Measurements from ENCODE around the gene RELN.
"Not testable (repeated sequence)": the region's sequence is repeated elsewhere in the genome, so short reads cannot be mapped to it uniquely, and the experiment has no call there.

Gene RELN

DNA sequence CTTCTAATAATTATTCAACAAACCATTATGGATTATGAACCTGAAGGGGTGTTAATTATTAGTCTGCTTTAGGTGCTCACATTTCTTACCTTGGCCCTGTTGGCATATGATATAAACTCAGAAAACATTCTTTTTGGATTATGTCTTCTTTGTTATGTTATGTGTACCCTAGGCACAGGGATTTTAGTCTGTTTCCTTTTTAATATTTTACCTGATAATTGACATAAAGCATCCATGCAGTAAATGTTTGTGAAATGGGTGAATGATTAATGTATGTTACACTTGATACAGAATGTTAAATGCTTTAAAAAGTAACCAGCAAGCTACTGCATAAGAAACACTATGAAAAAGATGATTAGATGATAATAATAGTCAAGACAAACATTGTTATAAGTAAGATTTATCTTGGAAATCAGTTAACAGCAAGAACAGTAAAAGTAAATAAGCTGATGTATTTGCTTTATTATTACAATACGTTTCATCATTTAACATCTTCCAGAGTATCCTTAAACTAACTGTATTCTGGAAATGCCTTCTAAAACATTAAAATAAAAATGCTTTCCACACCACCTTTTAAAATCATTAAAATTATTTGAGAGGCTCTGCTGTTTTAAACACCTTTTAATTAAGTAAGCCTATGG is 204.7 kb downstream of the RELN start:
- no peak for DNase-seq (ENCODE audit: low spot score)

- DNase-seq (ENCODE audit: low spot score) = no peak
Measured at GRCh38 chr7:103781409-103781808, 208.0 kb downstream of the RELN start.

- DNase-seq (ENCODE audit: low spot score) = not testable (repeated sequence)
Measured at GRCh38 chr7:103780561-103780960, 208.9 kb downstream of the RELN start.

- DNase-seq (ENCODE audit: low spot score) = no peak
Measured at GRCh38 chr7:103777440-103777839, 212.0 kb downstream of the RELN start.

GRCh38 chr7:103773726-103774125 is 215.7 kb downstream of the RELN start:
- DNase-seq (ENCODE audit: low spot score) = no peak

GRCh38 chr7:103772171-103772773 is 217.2 kb downstream of the RELN start:
- no peak for DNase-seq (ENCODE audit: low spot score)

DNA sequence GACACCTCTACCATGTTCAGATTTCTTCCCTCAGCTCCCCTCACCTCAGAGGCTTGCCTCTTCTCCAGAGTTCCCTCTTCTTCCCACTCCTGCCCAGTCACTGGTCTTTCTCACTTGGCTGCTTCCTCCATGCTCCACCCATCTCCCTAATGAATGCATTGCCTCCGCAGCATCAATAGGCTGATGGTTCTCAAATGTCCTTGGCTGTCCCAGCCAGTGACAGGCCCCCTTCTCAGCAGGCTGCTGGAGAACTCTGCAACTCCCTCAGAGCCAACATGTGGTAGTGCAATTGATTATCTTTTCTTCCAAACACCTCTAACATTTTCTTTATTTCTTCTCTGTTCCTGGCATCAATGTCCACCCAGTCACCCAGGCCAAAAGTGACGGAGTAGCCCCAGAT is 218.2 kb downstream of the RELN start:
- DNase-seq (ENCODE audit: low spot score) = no peak

DNA sequence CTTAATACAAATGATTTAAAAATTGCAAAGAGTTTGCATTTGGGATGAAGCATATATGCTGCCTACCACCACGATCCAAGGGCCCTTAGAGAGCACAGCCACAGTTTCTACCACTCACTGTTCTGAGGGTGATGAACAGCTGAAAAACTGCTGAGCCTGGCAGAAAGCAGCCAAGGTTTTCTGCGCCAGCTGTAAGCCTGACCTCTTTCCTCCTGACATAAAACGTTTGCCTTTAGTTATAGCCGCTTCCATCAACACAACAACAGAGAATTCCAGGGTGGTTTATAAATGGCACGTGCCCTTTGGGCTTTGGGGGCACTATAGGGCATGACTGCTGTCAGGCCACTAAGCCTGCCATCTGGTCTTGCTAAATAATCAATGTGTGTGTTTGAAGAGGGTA is 222.8 kb downstream of the RELN start:
- no peak for DNase-seq (ENCODE audit: low spot score)

DNA sequence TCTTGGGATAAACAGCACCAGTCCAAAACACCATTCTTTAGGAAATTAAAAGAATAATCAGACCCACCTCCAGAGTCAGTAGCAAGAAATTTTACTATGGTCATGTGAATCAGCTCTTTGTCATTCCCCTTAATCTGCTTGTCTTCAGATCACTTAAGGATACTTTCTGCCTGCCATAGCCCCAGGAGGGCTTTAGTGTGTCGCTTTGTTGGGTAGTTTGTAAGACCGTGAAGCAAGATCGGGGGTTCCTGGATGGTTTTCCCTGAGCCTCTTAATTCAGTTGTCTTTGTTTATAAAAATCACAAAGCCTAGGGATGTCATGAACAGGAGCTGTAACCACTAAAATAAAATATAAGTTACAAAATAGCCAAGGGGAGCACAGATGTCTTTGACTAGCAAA is 223.6 kb downstream of the RELN start:
- no peak for DNase-seq (ENCODE audit: low spot score)

- DNase-seq (ENCODE audit: low spot score) = no peak
Measured at GRCh38 chr7:103764901-103765300, 224.6 kb downstream of the RELN start.

DNA sequence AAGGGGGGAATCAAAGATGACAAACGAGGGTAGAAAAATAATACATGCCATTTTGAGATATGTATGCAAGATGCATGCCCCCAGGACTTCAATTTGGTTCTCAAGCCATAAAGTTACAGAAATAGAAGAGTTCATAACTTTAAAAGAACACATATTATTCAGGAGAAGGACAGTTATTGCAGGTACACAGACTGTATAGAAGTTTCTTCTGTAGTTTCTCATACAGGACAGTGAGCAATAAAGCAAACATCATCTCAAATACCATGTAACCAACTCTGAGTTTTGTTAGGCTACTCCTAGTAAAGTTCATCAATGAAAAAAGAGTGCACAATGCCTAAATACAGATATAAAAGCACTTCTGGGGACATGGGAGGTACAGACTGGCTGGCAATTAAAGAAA is 226.6 kb downstream of the RELN start:
- no peak for DNase-seq (ENCODE audit: low spot score)

- no peak for DNase-seq (ENCODE audit: low spot score)
Measured at GRCh38 chr7:103762065-103762760, 227.2 kb downstream of the RELN start.

DNA sequence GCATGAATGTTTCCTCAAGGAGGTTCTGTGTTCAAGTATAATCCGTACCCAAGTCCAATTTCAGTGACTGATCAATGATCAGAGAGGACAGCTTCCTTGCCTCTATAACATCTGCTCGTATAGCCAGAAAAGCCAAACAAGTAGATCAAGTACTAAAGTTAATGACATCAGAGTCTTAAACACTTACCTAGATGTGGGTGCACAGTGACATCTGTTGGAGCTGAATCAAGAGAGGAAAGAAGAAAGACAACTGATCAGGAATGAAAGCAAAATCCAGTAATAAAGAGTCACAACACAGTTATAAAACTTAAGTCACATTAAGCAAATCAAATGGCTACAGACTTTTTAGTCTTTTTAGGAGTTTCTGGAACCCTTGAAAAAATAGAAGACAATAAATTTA is 236.5 kb downstream of the RELN start:
- no peak for DNase-seq (ENCODE audit: low spot score)

DNA sequence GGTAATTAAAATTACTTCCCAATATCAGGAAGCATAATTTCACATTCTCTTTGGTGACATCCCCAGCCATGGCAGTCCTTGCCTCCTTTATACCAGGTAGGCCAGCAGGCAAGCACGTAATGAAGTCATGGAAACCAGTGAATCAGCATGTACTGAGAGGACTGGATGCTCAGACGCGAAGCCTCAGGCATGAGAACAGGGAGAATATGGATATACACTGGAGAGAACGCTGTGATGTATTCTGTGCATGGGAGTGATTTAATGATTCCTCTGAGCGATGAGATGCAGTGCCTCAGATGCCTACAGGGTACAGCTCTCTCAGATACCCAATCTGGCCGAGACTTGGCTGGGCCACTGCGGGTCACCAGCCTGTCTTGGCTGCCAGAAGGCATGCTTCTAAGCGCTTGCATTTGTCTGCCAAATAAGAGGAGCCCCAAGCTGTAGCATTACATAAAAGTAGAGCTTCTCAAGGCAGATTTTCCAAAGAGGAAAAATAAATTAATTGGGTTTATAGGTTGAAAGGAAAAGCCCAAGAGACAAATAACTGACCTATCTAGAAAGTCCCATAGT is 238.1 kb downstream of the RELN start:
- no peak for DNase-seq (ENCODE audit: low spot score)

DNA sequence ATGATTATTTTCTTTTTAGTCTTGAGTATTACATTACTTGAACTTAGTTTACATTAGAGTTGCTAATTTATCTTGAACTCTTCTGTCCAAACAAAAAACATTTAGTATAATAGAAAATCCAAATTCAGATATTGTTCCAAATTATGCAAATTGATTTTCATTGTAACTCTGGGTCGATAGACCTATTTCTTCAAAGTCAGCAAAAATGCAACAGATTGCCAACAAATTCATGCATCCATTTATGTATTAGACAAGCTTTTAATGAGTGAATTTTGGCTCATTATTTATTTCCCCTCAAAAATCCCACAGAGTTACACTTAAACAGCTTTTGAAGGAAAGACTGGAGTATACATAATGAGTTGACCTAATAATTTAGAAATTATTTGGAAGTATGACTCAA is 240.8 kb downstream of the RELN start:
- no peak for DNase-seq (ENCODE audit: low spot score)

GRCh38 chr7:103735377-103735776 is 254.1 kb downstream of the RELN start:
- no peak for DNase-seq (ENCODE audit: low spot score)

DNA sequence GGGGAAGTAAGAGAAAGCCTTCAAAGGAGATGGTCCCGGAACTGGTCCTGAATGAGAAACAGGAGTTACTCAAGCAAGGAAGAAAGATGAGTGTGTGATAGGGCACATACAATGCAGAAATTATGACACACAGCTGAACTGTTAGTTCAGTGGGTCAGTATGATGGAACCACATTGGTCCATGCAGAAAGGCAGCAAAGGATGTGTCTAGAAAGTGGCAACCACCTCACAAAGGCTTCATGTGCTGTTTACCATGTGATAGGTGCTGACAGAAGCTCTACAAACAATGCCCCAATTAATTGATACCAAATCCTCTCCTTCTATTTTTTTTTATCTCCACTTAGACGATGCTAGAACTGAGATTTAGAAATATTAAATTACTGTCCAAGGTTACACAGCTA is 258.3 kb downstream of the RELN start:
- DNase-seq (ENCODE audit: low spot score) = no peak

DNA sequence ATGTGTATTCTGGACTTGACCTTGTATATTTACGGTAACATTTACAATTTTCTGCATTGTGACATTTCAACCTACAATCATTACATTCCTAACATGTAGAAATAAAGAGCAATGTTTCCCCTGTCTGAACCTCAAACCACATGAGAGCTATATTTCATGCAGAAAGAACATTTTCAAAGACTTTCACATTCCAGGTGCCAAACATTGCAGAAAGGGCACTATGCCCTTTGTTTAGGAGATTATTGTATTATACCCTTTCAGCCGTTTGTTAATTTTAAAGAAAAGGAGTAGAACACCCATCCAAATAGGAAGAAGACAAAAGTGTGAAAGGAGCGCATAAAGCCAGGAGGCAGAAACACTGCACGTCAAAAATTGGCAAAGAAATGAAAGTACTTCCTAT is 260.4 kb downstream of the RELN start:
- DNase-seq (ENCODE audit: low spot score) = no peak

DNA sequence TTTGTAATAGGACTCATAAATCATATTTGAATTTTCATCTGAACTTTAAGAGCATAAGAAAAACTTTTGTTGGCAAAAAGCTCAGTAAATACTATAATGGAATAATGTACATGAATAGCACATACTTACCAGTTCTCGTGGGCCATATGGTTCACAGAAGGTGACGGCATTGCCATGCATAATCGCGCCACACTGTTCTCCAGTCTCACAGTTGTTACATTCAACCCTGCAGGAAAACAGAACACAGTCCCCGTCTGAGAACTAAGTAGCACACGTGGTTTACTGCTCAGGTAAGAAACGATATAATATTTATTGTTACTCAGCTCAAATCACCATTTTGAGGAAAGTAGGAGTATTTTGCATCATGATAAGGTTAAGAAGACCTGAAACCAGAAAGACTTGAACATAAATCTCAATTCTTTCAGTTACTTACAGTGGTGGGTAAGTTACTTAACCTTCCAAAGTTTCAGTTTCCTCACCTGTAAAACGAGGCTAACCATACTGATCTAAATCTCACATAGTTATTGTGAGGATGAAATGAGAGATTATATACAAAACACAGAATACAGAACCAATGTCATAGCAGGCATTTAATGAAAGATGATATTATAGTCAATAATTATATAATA is 261.4 kb downstream of the RELN start:
- no peak for DNase-seq (ENCODE audit: low spot score)

GRCh38 chr7:103719070-103719469 is 270.4 kb downstream of the RELN start:
- no peak for DNase-seq (ENCODE audit: low spot score)

- no peak for DNase-seq (ENCODE audit: low spot score)
Measured at GRCh38 chr7:103718482-103719061, 270.9 kb downstream of the RELN start.

GRCh38 chr7:103717574-103717973 is 271.9 kb downstream of the RELN start:
- no peak for DNase-seq (ENCODE audit: low spot score)

Data from AG20443 (cell line).